Inferior parietal cortex (tissue), 1 donor: ENCODE results near the gene MYH4.

Experiments
- DNase-seq: peaks from one replicate; pipeline ENCODE4 v3.0.0-alpha.2; 2016; ENCODE audit errors: extremely low spot score

MYH4 gene

GRCh38 chr17:10469459-10469858, at the start of gene MYH4:
TSS of gene MYH4 (minus strand) at chr17:10469559. CDS start at chr17:10466745, 2,814 bp downstream.
- DNase-seq = no peak

GRCh38 chr17:10518271-10519037, 49.1 kb upstream of the MYH4 start, which contains the start of gene MYH1:
TSS of gene MYH1 (minus strand) at chr17:10518542. CDS start at chr17:10516642, 1,900 bp downstream.
- DNase-seq = no peak

GRCh38 chr17:10516638-10517037, 47.3 kb upstream of the MYH4 start:
- no peak for DNase-seq

- no peak for DNase-seq
Measured at GRCh38 chr17:10516065-10516464, 46.7 kb upstream of the MYH4 start.

GRCh38 chr17:10513299-10514067, 44.1 kb upstream of the MYH4 start:
- no peak for DNase-seq

GRCh38 chr17:10512856-10513255, 43.5 kb upstream of the MYH4 start:
- no peak for DNase-seq

GRCh38 chr17:10499950-10500349, 30.6 kb upstream of the MYH4 start:
- no peak for DNase-seq

- no peak for DNase-seq
Measured at GRCh38 chr17:10492004-10492403, 22.6 kb upstream of the MYH4 start.

GRCh38 chr17:10482252-10482651, 12.9 kb upstream of the MYH4 start:
- DNase-seq = no peak

- no peak for DNase-seq
Measured at GRCh38 chr17:10477701-10478100, 8.3 kb upstream of the MYH4 start.

GRCh38 chr17:10474536-10474935, 5.2 kb upstream of the MYH4 start:
- no peak for DNase-seq

- no peak for DNase-seq
Measured at GRCh38 chr17:10471858-10472257, 2.5 kb upstream of the MYH4 start.

- no peak for DNase-seq
Measured at GRCh38 chr17:10463402-10463801, 6.0 kb downstream of the MYH4 start.

- no peak for DNase-seq
Measured at GRCh38 chr17:10460062-10460461, 9.3 kb downstream of the MYH4 start.

- no peak for DNase-seq
Measured at GRCh38 chr17:10458701-10459100, 10.7 kb downstream of the MYH4 start.

- no peak for DNase-seq
Measured at GRCh38 chr17:10457952-10458351, 11.4 kb downstream of the MYH4 start.

- DNase-seq = no peak
Measured at GRCh38 chr17:10447026-10447931, 22.1 kb downstream of the MYH4 start.

- no peak for DNase-seq
Measured at GRCh38 chr17:10439816-10440215, 29.5 kb downstream of the MYH4 start.

- no peak for DNase-seq
Measured at GRCh38 chr17:10435096-10435495, 34.3 kb downstream of the MYH4 start.

GRCh38 chr17:10429421-10430045, 39.8 kb downstream of the MYH4 start:
- DNase-seq = no peak

- no peak for DNase-seq
Measured at GRCh38 chr17:10428781-10429180, 40.6 kb downstream of the MYH4 start.
